H1 (cell line): Measurements from ENCODE around the gene OPRD1. TPM values are rescaled to one million over a fixed set of nuclear protein-coding genes. Genes with fewer than 3 reads are reported as not detected.

Source experiments
- EZH2 ChIP-seq: fragments of 200-600 bp; sonication (generic); IDR thresholded peaks from 2 replicates; pipeline ENCODE4 v1.7.1; 2012; ENCODE audit warnings: low read depth, mild to moderate bottlenecking, moderate library complexity, low read length, inconsistent platforms; ENCODE audit not compliant: severe bottlenecking
- TAF1 ChIP-seq: IDR thresholded peaks from 2 replicates; pipeline ENCODE4 v1.6.1; 2011; ENCODE audit warnings: mild to moderate bottlenecking, low read depth, low read length
- ZNF274 ChIP-seq: IDR thresholded peaks from 2 replicates; pipeline ENCODE4 v1.7.0; 2012; ENCODE audit warnings: low read length, borderline replicate concordance; ENCODE audit errors: extremely low read depth
- polyA plus RNA-seq, 7 experiments: library from polyadenylated mRNA; depleted of rRNA in 3 of 7; stranded (reverse) in 5 of 7; unstranded in 2 of 7; fragments of >200 nt in 5 of 7; fragments of 200-250 nt in 2 of 7; gene quantifications; 1 replicate in 5 of 7; 2 replicates in 1 of 7; 4 replicates in 1 of 7; pipeline versions ENCODE4 v1.2.1 to v1.2.3, GENCODE V29; 2011 to 2013; ENCODE audit warnings: missing spikeins in 2 of 7, mixed read lengths in 2 of 7
- total RNA-seq: library from RNA; stranded (reverse); fragmentation: NEBNext Ultra II Directional; extraction: Animal tissue kit (Norgen Biotek cat#: 25700); gene quantifications from 2 replicates; pipeline ENCODE4 v1.2.1, GENCODE V29; 2021

Gene OPRD1
- total and polyA plus RNA-seq, 2 of the 8 experiments (the other 6 are each of a cell fraction or from before 2014, with no cell fraction given): 2.6 to 3.7 TPM

DNA sequence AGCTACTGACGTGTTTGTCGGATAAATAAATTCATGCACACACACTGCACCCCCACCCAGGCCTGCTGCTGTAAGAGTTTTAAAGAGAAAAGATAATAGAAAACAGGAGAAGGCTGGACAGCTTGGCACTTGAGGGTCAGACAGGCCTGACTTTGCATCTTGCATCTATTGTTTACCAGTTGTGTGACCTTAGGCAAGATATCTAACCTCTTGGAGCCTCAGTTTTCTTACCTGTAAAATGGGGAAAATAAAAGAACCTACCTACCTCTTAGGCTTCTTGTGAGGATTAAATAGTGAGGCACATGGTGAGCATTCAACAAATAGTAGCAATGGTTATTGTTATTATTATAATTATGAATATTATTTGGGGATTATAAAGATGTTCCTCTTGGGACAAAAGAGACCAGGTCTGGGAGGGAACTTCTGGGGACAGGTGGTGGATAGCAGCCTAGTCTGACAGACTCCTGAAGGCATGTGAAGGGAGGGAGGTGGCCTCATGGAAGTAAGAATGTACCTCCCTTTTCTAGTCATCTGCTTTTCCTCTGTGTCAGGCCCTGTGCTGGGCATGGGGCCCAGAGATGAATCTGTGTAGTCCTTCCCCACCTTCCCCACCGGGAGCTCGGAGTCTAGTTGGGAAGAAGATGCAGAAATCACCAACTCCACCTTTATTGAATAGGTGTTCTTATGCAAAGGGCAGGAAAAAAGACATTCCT, 84.1 kb downstream of the OPRD1 start (continued):
- no peak for TF ChIP-seq EZH2
- TF ChIP-seq TAF1: no peak
- TF ChIP-seq ZNF274: no peak
- TF ChIP-seq, all 59 proteins: peak for 0
